ENCODE measurements around the gene SWT1.

The SWT1 gene

DNA sequence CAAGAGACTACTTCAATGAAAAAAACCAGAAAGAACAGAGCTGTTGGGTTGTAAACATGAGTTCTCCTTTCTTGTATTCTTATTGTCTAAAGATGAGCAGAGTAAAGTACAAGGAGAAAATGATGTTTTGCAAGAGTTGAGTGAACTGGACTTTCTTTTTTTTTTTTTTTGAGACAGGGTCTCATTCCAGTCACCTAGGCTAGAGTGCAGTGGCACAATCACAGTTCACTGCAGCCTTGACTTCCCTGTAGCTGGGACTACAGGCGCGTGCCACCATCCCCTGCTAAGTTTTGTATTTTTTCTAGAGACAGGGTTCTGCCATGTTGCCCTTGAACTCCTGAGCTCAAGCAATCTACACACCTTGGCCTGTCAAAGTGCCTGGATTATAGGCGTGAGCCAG lies 167.2 kb downstream of the SWT1 start:
- TF ChIP-seq, protein P1, sequence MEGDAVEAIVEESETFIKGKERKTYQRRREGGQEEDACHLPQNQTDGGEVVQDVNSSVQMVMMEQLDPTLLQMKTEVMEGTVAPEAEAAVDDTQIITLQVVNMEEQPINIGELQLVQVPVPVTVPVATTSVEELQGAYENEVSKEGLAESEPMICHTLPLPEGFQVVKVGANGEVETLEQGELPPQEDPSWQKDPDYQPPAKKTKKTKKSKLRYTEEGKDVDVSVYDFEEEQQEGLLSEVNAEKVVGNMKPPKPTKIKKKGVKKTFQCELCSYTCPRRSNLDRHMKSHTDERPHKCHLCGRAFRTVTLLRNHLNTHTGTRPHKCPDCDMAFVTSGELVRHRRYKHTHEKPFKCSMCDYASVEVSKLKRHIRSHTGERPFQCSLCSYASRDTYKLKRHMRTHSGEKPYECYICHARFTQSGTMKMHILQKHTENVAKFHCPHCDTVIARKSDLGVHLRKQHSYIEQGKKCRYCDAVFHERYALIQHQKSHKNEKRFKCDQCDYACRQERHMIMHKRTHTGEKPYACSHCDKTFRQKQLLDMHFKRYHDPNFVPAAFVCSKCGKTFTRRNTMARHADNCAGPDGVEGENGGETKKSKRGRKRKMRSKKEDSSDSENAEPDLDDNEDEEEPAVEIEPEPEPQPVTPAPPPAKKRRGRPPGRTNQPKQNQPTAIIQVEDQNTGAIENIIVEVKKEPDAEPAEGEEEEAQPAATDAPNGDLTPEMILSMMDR (IDR thresholded peaks at IDR 0.05; ENCODE audit: poor library complexity, severe bottlenecking): no peak
- no peaks in the 10 kb centered on the region for H3K36me3 ChIP-seq (ENCODE audit: low read depth)
- no peak for ATAC-seq (ENCODE audit: low read depth)

DNA sequence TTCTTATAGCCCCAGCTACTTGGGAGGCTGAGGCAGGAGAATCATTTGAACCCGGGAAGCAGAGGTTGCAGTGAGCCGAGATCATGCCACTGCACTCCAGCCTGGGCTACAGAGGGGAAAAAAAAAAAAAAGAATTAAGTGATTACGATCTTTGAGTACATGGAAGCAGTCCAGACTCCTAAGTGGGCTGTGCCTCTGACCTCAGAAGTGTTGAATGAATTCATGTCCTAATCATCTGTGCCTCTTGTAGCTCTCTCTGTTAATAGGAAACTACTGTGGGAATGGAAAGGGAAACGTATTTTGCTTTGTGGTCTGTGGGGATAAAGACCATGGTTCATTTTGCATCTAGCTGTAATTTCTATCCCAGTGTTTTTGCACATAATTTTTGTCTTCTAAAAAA lies 168.4 kb downstream of the SWT1 start:
- TF ChIP-seq, protein P1 (IDR thresholded peaks at IDR 0.05; ENCODE audit: poor library complexity, severe bottlenecking): no peak
- no peak for ATAC-seq (ENCODE audit: low read depth)
- Histone ChIP-seq H3K9me3 (ENCODE audit: severe bottlenecking) (no peaks in the 10 kb centered on the region), H3K27ac (ENCODE audit: poor library complexity, severe bottlenecking) (no peak overlapping the region), H3K4me3 (ENCODE audit: severe bottlenecking) (no peak overlapping the region), H3K27me3 (ENCODE audit: insufficient read depth, poor library complexity, severe bottlenecking) (no peaks in the 10 kb centered on the region), H3K36me3 (ENCODE audit: low read depth) (no peaks in the 10 kb centered on the region), H3K4me1 (ENCODE audit: insufficient read depth, poor library complexity, severe bottlenecking) (no peaks in the 10 kb centered on the region)
- no peak for DNase-seq (ENCODE audit: low spot score)

More for the DNA sequence above, 167.2 kb downstream of the SWT1 start:
- no peaks in the 10 kb centered on the region for H3K4me1 ChIP-seq (ENCODE audit: insufficient read depth, poor library complexity, severe bottlenecking)
- DNase-seq (ENCODE audit: low spot score): no peak
- no peaks in the 10 kb centered on the region for H3K27me3 ChIP-seq (ENCODE audit: insufficient read depth, poor library complexity, severe bottlenecking)
- H3K27ac ChIP-seq (ENCODE audit: poor library complexity, severe bottlenecking): no peak overlapping the region
- H3K9me3 ChIP-seq (ENCODE audit: severe bottlenecking): no peaks in the 10 kb centered on the region
- no peak overlapping the region for H3K4me3 ChIP-seq (ENCODE audit: severe bottlenecking)

DNA sequence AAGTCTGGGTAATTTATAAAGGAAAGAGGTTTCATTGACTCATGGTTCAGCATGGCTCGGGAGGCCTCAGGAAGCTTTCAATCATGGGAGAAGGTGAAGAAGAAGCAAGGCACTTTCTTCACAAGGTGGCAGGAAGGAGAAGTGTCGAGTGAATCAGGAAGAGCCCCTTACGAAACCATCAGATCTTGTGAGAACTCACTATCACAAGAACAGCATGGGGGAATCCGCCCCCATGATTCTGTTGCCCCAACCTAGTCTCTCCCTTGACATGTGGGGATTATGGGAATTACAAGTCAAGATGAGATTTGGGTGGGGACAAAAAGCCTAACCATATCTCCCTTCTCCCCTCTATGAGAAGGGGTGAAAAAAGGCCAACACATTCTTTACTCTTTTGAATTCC lies 171.3 kb downstream of the SWT1 start:
- ATAC-seq (ENCODE audit: low read depth) (no peak), DNase-seq (ENCODE audit: low spot score) (no peak)
- Histone ChIP-seq H3K4me3 (ENCODE audit: severe bottlenecking) (no peak overlapping the region), H3K4me1 (ENCODE audit: insufficient read depth, poor library complexity, severe bottlenecking) (no peaks in the 10 kb centered on the region), H3K9me3 (ENCODE audit: severe bottlenecking) (no peaks in the 10 kb centered on the region), H3K27me3 (ENCODE audit: insufficient read depth, poor library complexity, severe bottlenecking) (no peaks in the 10 kb centered on the region), H3K27ac (ENCODE audit: poor library complexity, severe bottlenecking) (no peak overlapping the region), H3K36me3 (ENCODE audit: low read depth) (no peaks in the 10 kb centered on the region)
- TF ChIP-seq, protein P1 (IDR thresholded peaks at IDR 0.05; ENCODE audit: poor library complexity, severe bottlenecking): no peak

DNA sequence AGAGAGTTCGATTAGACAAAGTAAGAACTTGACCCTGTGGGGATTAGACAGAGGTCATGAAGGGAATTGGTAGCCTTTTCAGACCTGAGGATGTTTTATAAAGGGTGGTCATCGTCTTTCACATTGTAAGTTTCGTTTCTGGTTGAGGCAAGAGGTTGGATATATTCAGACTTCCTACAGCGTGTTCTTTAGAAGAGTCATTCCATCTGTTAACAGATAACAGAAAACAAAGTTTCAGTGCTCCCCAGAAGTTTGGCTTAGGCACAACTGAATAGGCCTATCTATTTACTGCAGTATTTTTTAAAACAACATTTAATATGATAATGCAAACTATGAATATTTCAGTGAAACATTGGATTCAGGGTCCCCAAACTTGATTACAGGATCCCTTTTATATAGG lies 177.2 kb downstream of the SWT1 start:
- ATAC-seq (ENCODE audit: low read depth) (no peak), DNase-seq (ENCODE audit: low spot score) (no peak)
- TF ChIP-seq, protein P1 (IDR thresholded peaks at IDR 0.05; ENCODE audit: poor library complexity, severe bottlenecking): no peak
- Histone ChIP-seq H3K36me3 (ENCODE audit: low read depth) (no peaks in the 10 kb centered on the region), H3K9me3 (ENCODE audit: severe bottlenecking) (no peaks in the 10 kb centered on the region), H3K4me1 (ENCODE audit: insufficient read depth, poor library complexity, severe bottlenecking) (no peaks in the 10 kb centered on the region), H3K27ac (ENCODE audit: poor library complexity, severe bottlenecking) (no peak overlapping the region), H3K4me3 (ENCODE audit: severe bottlenecking) (no peak overlapping the region), H3K27me3 (ENCODE audit: insufficient read depth, poor library complexity, severe bottlenecking) (no peaks in the 10 kb centered on the region)

DNA sequence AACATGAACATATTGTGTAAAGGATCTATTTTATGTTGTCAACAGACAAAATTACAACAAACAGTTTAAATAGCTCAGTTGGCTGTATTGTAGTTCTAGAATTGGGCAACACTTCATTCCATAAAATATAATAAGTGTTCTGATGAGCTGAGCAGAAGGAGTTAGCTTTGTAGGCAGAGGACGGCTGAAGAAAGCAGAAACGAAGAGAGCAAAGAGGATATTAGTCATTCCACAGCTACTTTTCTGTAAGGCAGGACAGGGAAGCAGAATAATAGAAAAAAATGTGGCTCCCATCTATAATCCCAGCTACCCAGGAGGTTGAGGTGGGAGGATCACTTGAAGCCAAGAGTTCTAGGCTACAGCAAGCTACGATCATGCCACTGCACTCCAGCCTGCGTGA lies 180.3 kb downstream of the SWT1 start:
- ATAC-seq (ENCODE audit: low read depth) (no peak), DNase-seq (ENCODE audit: low spot score) (no peak)
- Histone ChIP-seq H3K27ac (ENCODE audit: poor library complexity, severe bottlenecking) (no peak overlapping the region), H3K36me3 (ENCODE audit: low read depth) (no peaks in the 10 kb centered on the region), H3K27me3 (ENCODE audit: insufficient read depth, poor library complexity, severe bottlenecking) (no peaks in the 10 kb centered on the region), H3K4me1 (ENCODE audit: insufficient read depth, poor library complexity, severe bottlenecking) (no peaks in the 10 kb centered on the region), H3K4me3 (ENCODE audit: severe bottlenecking) (no peak overlapping the region), H3K9me3 (ENCODE audit: severe bottlenecking) (no peaks in the 10 kb centered on the region)
- TF ChIP-seq, protein P1 (IDR thresholded peaks at IDR 0.05; ENCODE audit: poor library complexity, severe bottlenecking): no peak
